Ovary (tissue), 9 donors: Measurements from ENCODE around the gene CRYBG2. TPM values are rescaled to one million over a fixed set of nuclear protein-coding genes. Genes with fewer than 3 reads are reported as not detected.

Experiments used
- DNase-seq, 5 donors: peaks; one replicate each; pipeline ENCODE4 v3.0.0-alpha.2; 2019 to 2020
- H3K27ac ChIP-seq, 2 donors: fragments of 200-600 bp; one replicate each; pipeline versions ENCODE4 v1.5.1 to v1.8.0; 2019 to 2022
- H3K27me3 ChIP-seq: fragments of 200-600 bp; one replicate; pipeline ENCODE4 v1.8.0; 2022
- H3K36me3 ChIP-seq: fragments of 200-600 bp; sonication (generic); one replicate; pipeline ENCODE4 v1.5.1; 2019
- H3K4me1 ChIP-seq: one replicate; pipeline ENCODE4 v1.8.1; 2013; ENCODE audit warnings: mild to moderate bottlenecking, moderate library complexity; ENCODE audit not compliant: insufficient read depth
- H3K4me3 ChIP-seq: fragments of 200-600 bp; sonication (generic); one replicate; pipeline ENCODE4 v1.5.1; 2017
- H3K9me3 ChIP-seq, 2 donors: fragments of 200-600 bp in 1 of 2; sonication (generic) in 1 of 2; one replicate each; pipeline versions ENCODE4 v1.5.1 to v1.8.1; 2013 to 2019; ENCODE audit warnings: mild to moderate bottlenecking in 1 of 2, moderate library complexity in 1 of 2
- EP300 ChIP-seq: sonication (generic); formaldehyde crosslinking; IDR thresholded peaks from one replicate; pipeline ENCODE4 v1.6.1; 2017; ENCODE audit warnings: antibody characterized with exemption
- POLR2A ChIP-seq: fragments of 450-650 bp; IDR thresholded peaks from one replicate; pipeline ENCODE4 v1.6.1; 2017; ENCODE audit warnings: antibody characterized with exemption, mild to moderate bottlenecking, moderate library complexity
- WGBS, 3 donors: extraction: QIAGEN DNeasy Blood & Tissue Kit in 1 of 3; methylation state at CpG; one replicate each; pipeline versions ENCODE4 v1.1.5 to v1.1.7; 2013 to 2017; 5-methylcytosine and 5-hydroxymethylcytosine counted together
- intact Hi-C, 4 donors: fragments of 100-400 bp; cut with DNase I; formaldehyde crosslinking; loops; one replicate each; pipeline versions ENCODE4 v1.11.0 to v1.15.1; 2022 to 2023
- polyA plus RNA-seq, 2 donors: library from polyadenylated mRNA; stranded (reverse); fragments of 200-250 nt in 1 of 2; fragments of 350-450 nt in 1 of 2; fragmentation: Illumina TruSeq in 1 of 2; extraction: RNeasy Lipid Tissue Mini Kit (QIAGEN cat#74804) in 1 of 2; gene quantifications; one replicate each; pipeline ENCODE4 v1.2.3, GENCODE V29; 2013 to 2014
- total RNA-seq, 7 donors: library from RNA; depleted of rRNA in 2 of 7; stranded (reverse); fragments of >200 nt in 2 of 7; fragmentation: NEBNext Ultra II Directional in 3 of 7; extraction: Animal tissue kit (Norgen Biotek cat#: 25700) in 3 of 7; gene quantifications; one replicate each; pipeline versions ENCODE4 v1.1.0 to v1.2.4, GENCODE V29; 2016 to 2023
- TF ChIP-seq, protein P1 (sequence below), 3 donors: fragments of 450-650 bp in 2 of 3; fragments of 200-600 bp in 1 of 3; IDR thresholded peaks; one replicate each; pipeline versions ENCODE4 v1.5.1 to v1.8.0; 2016 to 2022; ENCODE audit warnings: antibody characterized with exemption in 3 of 3, mild to moderate bottlenecking in 1 of 3
- donor health status: DM: no; HTN: no; CAD: no; lungs with moderate emphysema.
- donor health status: DM: no; HTN: no; CAD: no.
- donor health status: Bipolar disorder and iron deficiency.
- donor health status: DM: yes; HTN: yes; CAD: no.
- donor health status: DM: no; HTN: no; CAD: no.
- donor health status: DM: yes; HTN: yes; CAD: no.

CRYBG2 gene
- total and polyA plus RNA-seq, 9 donors = 0.11 to 2.3 (median 0.23) TPM; not detected in 6

DNA sequence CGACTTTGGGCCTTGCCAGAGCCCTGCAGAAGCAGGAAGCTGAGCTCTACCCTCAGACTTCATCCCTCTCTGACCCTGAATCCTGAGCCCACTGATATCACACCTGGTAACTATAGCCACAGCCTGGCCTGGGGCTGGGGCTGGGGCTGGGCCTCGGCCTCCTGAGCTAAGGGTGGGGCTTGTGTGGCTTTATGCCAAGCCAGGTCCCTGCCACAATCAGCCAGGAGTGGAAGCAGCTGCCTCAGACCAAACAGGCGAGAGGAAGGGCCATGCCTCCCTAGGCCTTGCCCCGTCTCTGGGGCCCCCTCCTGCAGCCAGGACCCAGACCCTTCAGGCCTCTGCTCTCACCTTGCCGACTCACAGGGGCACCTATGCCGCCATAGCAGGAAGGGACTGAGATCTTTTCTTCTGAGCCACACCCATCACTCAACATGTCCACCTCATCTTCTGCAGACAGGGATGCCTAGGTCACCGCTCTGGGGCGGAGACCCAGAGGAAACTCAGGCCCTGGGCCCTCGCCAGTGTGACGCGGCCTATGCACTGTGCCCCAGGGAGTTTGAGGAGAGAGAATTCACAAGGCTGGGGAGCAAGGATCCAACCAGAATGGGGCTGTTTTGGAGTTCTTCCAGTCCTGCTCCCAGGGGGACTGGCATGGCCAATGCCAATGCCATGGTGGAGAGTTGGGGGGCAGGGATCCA, 53.2 kb downstream of the CRYBG2 start:
- Histone ChIP-seq H3K27me3 (no peaks in the 10 kb centered on the region), H3K9me3 (no peaks in the 10 kb centered on the region), H3K27ac (no peak overlapping the region), H3K4me3 (no peak overlapping the region), H3K36me3 (no peaks in the 10 kb centered on the region), H3K4me1 (peaks cover 2% of the 10 kb centered on the region)
- DNase-seq = no peak
- WGBS, 3 donors = 86 to 91% (median 89%) methylated on average over 11 of the region's 11 CpGs
- TF ChIP-seq, protein P1, sequence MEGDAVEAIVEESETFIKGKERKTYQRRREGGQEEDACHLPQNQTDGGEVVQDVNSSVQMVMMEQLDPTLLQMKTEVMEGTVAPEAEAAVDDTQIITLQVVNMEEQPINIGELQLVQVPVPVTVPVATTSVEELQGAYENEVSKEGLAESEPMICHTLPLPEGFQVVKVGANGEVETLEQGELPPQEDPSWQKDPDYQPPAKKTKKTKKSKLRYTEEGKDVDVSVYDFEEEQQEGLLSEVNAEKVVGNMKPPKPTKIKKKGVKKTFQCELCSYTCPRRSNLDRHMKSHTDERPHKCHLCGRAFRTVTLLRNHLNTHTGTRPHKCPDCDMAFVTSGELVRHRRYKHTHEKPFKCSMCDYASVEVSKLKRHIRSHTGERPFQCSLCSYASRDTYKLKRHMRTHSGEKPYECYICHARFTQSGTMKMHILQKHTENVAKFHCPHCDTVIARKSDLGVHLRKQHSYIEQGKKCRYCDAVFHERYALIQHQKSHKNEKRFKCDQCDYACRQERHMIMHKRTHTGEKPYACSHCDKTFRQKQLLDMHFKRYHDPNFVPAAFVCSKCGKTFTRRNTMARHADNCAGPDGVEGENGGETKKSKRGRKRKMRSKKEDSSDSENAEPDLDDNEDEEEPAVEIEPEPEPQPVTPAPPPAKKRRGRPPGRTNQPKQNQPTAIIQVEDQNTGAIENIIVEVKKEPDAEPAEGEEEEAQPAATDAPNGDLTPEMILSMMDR (IDR thresholded peaks at IDR 0.05) = no peak
- no peak for TF ChIP-seq EP300
- no peak for TF ChIP-seq POLR2A
- intact Hi-C loops = no loop called here

DNA sequence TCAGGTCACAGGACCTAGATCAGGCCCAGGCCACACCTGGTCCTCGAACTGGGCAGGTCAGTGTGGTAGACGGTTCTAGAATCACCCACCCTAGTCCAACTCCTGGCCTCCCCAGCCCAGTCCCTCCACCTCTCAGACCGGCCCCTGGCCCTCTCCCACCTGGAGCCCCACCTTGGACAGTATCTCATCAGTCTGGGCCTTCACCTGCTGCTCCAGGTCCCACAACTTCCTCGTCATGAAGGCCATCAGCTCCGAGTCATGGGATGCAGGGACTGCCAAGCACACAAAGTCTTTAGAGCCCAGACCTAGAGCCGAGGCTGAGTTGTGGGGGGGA, 56.2 kb downstream of the CRYBG2 start:
- no peak overlapping the region for H3K4me3 ChIP-seq
- H3K4me1 ChIP-seq = no peaks in the 10 kb centered on the region
- TF ChIP-seq POLR2A (no peak), EP300 (no peak)
- TF ChIP-seq, protein P1 (IDR thresholded peaks at IDR 0.05) = no peak
- intact Hi-C loops = no loop called here
- H3K27me3 ChIP-seq = no peaks in the 10 kb centered on the region
- H3K9me3 ChIP-seq = no peaks in the 10 kb centered on the region
- no peaks in the 10 kb centered on the region for H3K36me3 ChIP-seq
- no peak overlapping the region for H3K27ac ChIP-seq
- no peak for DNase-seq
- 77 to 84% (median 78%) methylated on average over 6 of the region's 6 CpGs for WGBS, 3 donors

DNA sequence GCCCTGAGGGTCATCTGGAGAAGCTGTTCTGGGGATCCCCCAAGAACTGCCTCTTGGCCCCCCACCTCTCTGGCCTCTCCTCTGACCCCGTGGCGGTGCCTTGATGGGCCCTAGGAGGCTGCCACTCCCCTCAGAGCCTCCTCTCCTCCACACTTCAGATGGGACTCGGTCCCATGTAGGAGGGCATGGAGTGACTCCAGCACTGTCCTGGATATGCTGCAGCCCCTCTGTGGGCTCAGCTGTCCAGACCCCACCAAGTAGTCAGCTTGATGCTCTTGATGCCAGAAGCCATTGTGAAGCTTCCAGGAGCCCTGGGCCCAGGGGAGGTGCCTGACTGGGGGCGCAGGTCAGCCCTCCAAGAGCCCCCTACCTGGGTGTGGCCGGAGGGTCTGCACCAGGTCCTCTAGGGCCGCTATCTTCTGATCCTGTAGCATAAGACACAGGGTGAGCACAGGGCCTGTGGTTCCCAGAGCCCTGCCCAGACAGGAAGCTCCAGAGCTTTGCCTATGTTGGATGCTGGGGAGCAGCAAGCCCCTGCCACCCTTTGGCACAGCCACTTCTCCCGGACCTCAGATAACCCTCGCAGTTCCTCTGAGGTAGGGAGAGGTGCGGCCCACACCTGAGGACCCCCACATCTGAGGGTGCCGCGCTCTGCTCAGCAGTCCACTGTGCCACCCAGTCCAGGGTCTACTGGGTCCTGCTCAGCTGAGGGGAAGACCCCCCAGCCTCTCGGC, 56.7 kb downstream of the CRYBG2 start:
- no peak overlapping the region for H3K4me3 ChIP-seq
- TF ChIP-seq EP300 (no peak), POLR2A (no peak)
- TF ChIP-seq, protein P1 (IDR thresholded peaks at IDR 0.05) = no peak
- intact Hi-C loops = no loop called here

DNA sequence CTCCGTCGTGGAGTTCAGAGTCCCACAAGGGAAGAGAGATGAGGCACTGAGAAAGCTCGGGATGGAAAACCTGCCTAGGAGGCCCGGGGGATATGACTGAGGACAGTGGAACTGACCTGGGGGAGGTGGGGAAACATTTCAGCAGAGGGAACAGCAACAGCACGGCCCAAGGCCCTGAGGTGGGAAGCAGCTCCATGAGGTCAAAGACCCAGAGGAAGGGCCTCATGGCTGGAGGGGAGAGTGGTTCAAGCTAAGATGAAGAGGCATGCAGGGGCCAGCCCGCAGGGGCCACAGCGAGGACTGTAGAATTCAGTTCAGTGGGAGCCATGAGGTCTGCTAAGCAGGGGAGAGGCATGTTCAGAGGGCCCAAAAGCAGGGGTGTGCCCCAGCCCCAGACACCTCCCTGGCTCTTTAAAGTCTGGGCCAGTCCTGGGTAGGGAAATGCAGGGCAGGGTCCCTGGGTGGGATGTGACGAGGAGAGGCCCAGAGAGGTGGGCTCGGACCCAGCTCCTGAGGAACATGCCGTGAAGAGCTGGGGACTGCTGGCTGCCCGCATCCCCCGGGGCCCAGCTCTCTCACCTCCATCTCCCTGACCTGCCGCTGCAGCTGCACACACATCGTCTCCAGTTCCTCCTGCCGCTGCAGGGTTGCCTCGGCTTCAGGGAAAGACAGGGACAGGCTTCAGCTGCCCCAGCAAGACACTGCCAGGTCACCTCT, 57.4 kb downstream of the CRYBG2 start:
- 86 to 91% (median 88%) methylated on average over 16 of the region's 16 CpGs for WGBS, 3 donors
- no peaks in the 10 kb centered on the region for H3K36me3 ChIP-seq
- no peak for DNase-seq
- no peak overlapping the region for H3K4me3 ChIP-seq
- H3K27me3 ChIP-seq = no peaks in the 10 kb centered on the region
- H3K27ac ChIP-seq = no peak overlapping the region
- no peaks in the 10 kb centered on the region for H3K9me3 ChIP-seq
- H3K4me1 ChIP-seq = no peaks in the 10 kb centered on the region
- intact Hi-C loops = no loop called here
- no peak for TF ChIP-seq EP300
- TF ChIP-seq, protein P1 (IDR thresholded peaks at IDR 0.05) = no peak
- TF ChIP-seq POLR2A = no peak

More for the DNA sequence above, 56.7 kb downstream of the CRYBG2 start:
- no peaks in the 10 kb centered on the region for H3K27me3 ChIP-seq
- no peak for DNase-seq
- no peak overlapping the region for H3K27ac ChIP-seq
- no peaks in the 10 kb centered on the region for H3K4me1 ChIP-seq
- WGBS, 3 donors = 92 to 97% (median 92%) methylated on average over 11 to 12 of the region's 12 CpGs
- H3K36me3 ChIP-seq = no peaks in the 10 kb centered on the region
- no peaks in the 10 kb centered on the region for H3K9me3 ChIP-seq
